Uterus (tissue), 4 donors: ENCODE results near the gene RIC8B. TPM values are rescaled to one million over a fixed set of nuclear protein-coding genes. Genes with fewer than 3 reads are reported as not detected.
A peak's percentile ranks its signal among the peaks of the same experiment; 100 is the strongest.

Experiments
- DNase-seq, 2 donors: peaks; one replicate each; pipeline ENCODE4 v3.0.0-alpha.2; 2019 to 2020
- H3K27ac ChIP-seq, 2 donors: fragments of 200-600 bp; sonication (generic); 1 replicate in 1 of 2; 2 replicates in 1 of 2; pipeline ENCODE4 v1.5.1; 2016 to 2018
- H3K27me3 ChIP-seq, 2 donors: fragments of 200-600 bp; sonication (generic); one replicate each; pipeline ENCODE4 v1.5.1; 2018 to 2019; ENCODE audit warnings: control low read depth in 1 of 2
- H3K36me3 ChIP-seq, 2 donors: fragments of 200-600 bp; sonication (generic); one replicate each; pipeline ENCODE4 v1.5.1; 2019; ENCODE audit warnings: control low read depth in 1 of 2
- H3K4me1 ChIP-seq, 2 donors: fragments of 200-600 bp; sonication (generic); one replicate each; pipeline ENCODE4 v1.5.1; 2018 to 2019; ENCODE audit warnings: control low read depth in 1 of 2
- H3K4me3 ChIP-seq, 2 donors: fragments of 200-600 bp; sonication (generic); 1 replicate in 1 of 2; 2 replicates in 1 of 2; pipeline ENCODE4 v1.5.1; 2018 to 2019; ENCODE audit warnings: mild to moderate bottlenecking in 1 of 2
- H3K9me3 ChIP-seq, 2 donors: fragments of 200-600 bp; sonication (generic); one replicate each; pipeline ENCODE4 v1.5.1; 2019; ENCODE audit warnings: control low read depth in 1 of 2
- POLR2A ChIP-seq, 2 donors: fragments of 450-650 bp; IDR thresholded peaks; one replicate each; pipeline ENCODE4 v1.6.1; 2016; ENCODE audit warnings: antibody characterized with exemption in 2 of 2, mild to moderate bottlenecking in 1 of 2, moderate library complexity in 1 of 2
- intact Hi-C: fragments of 100-400 bp; cut with DNase I; formaldehyde crosslinking; loops from one replicate; pipeline ENCODE4 v1.15.1; 2023; ENCODE audit warnings: low total_unique reads
- total RNA-seq, 4 donors: library from RNA; depleted of rRNA in 3 of 4; stranded (reverse); fragments of >200 nt in 3 of 4; gene quantifications; one replicate each; pipeline versions ENCODE4 v1.1.0 to v1.2.4, GENCODE V29; 2014 to 2023
- TF ChIP-seq, protein P1 (sequence below), 4 experiments: fragments of 200-600 bp in 2 of 4; fragments of 450-650 bp in 2 of 4; sonication (generic) in 2 of 4; IDR thresholded peaks; one replicate each; pipeline ENCODE4 v1.5.1; 2016 to 2019; ENCODE audit warnings: antibody characterized with exemption in 4 of 4, mild to moderate bottlenecking in 2 of 4, moderate library complexity in 1 of 4
- donor health status: DM: yes; HTN: yes; CAD: no.

Gene RIC8B
- total RNA-seq, 4 donors from 2014 or later = 23.1 to 49.7 (median 34.0) TPM

DNA sequence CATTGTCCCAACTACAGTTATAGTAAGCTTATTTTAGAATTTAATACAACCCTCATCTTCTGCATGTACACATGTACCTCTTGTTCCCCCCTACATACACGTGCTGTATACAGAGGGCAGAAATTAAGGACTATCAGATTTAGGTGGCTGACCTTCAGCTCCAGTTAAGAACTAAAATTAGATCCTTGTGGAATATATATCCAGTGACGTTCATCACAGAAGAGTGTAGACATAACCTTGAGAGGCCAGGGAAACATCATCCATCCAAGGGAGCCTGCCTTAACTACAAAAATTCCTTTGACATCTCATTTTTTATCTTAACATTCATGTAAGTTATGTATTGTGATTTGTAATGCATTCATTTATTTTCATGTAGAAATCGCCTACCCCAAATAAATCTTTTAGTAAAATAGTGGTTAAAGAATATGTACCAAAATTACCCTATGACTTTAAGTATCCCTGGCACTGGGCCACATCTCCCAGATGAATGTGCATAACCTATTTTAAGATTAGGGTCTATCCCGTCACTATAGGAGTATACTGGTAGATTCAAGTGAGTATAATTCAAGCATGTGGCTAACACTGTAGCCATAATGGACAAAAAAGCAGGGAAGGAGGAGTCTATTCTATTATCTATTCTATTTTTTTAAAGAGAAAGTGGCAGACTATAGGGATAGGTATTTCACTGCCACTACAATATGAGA, 27.5 kb downstream of the RIC8B start:
- no peaks in the 10 kb centered on the region for H3K27me3 ChIP-seq
- H3K4me1 ChIP-seq = no peaks in the 10 kb centered on the region
- no peaks in the 10 kb centered on the region for H3K9me3 ChIP-seq
- DNase-seq = no peak
- H3K27ac ChIP-seq = no peak overlapping the region
- intact Hi-C loops = no loop called here
- TF ChIP-seq, protein P1, sequence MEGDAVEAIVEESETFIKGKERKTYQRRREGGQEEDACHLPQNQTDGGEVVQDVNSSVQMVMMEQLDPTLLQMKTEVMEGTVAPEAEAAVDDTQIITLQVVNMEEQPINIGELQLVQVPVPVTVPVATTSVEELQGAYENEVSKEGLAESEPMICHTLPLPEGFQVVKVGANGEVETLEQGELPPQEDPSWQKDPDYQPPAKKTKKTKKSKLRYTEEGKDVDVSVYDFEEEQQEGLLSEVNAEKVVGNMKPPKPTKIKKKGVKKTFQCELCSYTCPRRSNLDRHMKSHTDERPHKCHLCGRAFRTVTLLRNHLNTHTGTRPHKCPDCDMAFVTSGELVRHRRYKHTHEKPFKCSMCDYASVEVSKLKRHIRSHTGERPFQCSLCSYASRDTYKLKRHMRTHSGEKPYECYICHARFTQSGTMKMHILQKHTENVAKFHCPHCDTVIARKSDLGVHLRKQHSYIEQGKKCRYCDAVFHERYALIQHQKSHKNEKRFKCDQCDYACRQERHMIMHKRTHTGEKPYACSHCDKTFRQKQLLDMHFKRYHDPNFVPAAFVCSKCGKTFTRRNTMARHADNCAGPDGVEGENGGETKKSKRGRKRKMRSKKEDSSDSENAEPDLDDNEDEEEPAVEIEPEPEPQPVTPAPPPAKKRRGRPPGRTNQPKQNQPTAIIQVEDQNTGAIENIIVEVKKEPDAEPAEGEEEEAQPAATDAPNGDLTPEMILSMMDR (IDR thresholded peaks at IDR 0.05) = no peak
- no peak for TF ChIP-seq POLR2A (IDR thresholded peaks at IDR 0.05)
- H3K36me3 ChIP-seq = no peaks in the 10 kb centered on the region
- no peak overlapping the region for H3K4me3 ChIP-seq

GRCh38 chr12:106804668-106805067, 30.2 kb downstream of the RIC8B start:
- Histone ChIP-seq H3K27ac (no peak overlapping the region), H3K4me3 (no peak overlapping the region), H3K27me3 (no peaks in the 10 kb centered on the region), H3K36me3 (no peaks in the 10 kb centered on the region), H3K9me3 (no peaks in the 10 kb centered on the region), H3K4me1 (no peaks in the 10 kb centered on the region)
- no peak for DNase-seq
- intact Hi-C loops = no loop called here
- TF ChIP-seq, protein P1 (IDR thresholded peaks at IDR 0.05) = no peak
- no peak for TF ChIP-seq POLR2A (IDR thresholded peaks at IDR 0.05)

DNA sequence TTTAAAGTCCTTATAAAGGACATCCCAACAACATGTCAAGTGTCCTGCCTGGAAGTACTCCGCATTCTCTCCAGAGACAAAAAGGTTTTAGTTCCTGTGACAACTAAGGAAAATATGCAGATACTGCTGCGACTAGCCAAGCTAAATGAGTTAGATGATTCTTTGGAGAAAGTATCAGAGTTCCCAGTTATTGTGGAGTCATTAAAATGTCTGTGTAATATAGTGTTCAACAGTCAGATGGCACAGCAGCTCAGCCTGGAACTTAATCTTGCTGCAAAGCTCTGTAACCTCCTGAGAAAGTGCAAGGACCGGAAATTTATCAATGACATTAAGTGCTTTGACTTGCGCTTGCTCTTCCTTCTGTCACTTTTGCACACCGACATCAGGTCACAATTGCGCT, 40.2 kb downstream of the RIC8B start:
- TF ChIP-seq, protein P1 (IDR thresholded peaks at IDR 0.05) = no peak
- no peak for TF ChIP-seq POLR2A (IDR thresholded peaks at IDR 0.05)
- Histone ChIP-seq H3K36me3 (no peaks in the 10 kb centered on the region), H3K4me1 (no peaks in the 10 kb centered on the region), H3K27ac (peak overlapping the region in 1 of 2 donors; percentile 33), H3K9me3 (no peaks in the 10 kb centered on the region), H3K4me3 (no peak overlapping the region), H3K27me3 (no peaks in the 10 kb centered on the region)
- intact Hi-C loops = no loop called here
- DNase-seq = no peak

- H3K36me3 ChIP-seq = no peaks in the 10 kb centered on the region
- TF ChIP-seq, protein P1 (IDR thresholded peaks at IDR 0.05) = no peak
- TF ChIP-seq POLR2A (IDR thresholded peaks at IDR 0.05) = no peak
- H3K4me1 ChIP-seq = no peaks in the 10 kb centered on the region
- intact Hi-C loops = no loop called here
- no peaks in the 10 kb centered on the region for H3K27me3 ChIP-seq
- H3K4me3 ChIP-seq = no peak overlapping the region
- no peak for DNase-seq
- H3K9me3 ChIP-seq = no peaks in the 10 kb centered on the region
- no peak overlapping the region for H3K27ac ChIP-seq
These were observed 41.3 kb downstream of the RIC8B start for GRCh38 chr12:106815741-106816140.

DNA sequence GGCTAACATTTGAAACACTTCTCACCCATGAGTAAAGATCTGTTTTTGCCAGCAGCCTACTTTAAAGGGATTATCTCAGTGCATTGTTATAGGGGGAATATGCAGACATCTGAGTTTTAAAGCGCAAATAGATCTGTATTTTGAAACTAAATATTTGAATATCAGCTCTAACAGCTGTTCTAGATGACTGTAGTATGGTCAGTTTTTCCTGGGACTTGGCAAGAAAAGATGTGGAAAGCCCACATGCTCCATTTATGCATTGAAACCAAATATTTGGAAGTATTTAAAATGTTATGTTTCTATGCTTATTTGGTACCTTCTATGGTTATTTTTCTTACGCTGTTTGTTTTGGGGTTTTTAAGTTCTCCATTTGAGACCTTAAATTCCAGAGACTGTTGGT, 41.7 kb downstream of the RIC8B start:
- Histone ChIP-seq H3K4me1 (no peaks in the 10 kb centered on the region), H3K27ac (no peak overlapping the region), H3K9me3 (no peaks in the 10 kb centered on the region), H3K4me3 (no peak overlapping the region), H3K36me3 (no peaks in the 10 kb centered on the region), H3K27me3 (no peaks in the 10 kb centered on the region)
- intact Hi-C loops = no loop called here
- TF ChIP-seq, protein P1 (IDR thresholded peaks at IDR 0.05) = no peak
- no peak for TF ChIP-seq POLR2A (IDR thresholded peaks at IDR 0.05)
- DNase-seq = no peak
